ENCODE results near the gene USP24.

Gene USP24

GRCh38 chr1:55140137-55140536 is 75.0 kb downstream of the USP24 start:
- H3K9ac ChIP-seq (ENCODE audit: insufficient read length, low read depth), result no peak overlapping the region
- TF ChIP-seq YY1 (IDR thresholded peaks at IDR 0.05; ENCODE audit: insufficient read depth, insufficient read length) (no peak), ZNF274 (IDR thresholded peaks at IDR 0.05; ENCODE audit: low read depth, low read length) (no peak), SUZ12 (IDR thresholded peaks at IDR 0.05; ENCODE audit: extremely low read depth, insufficient read depth, insufficient read length) (no peak)
- DNase-seq (ENCODE audit: low read depth, low spot score), result no peak
- no peaks in the 10 kb centered on the region for H3K4me1 ChIP-seq (ENCODE audit: insufficient read depth, insufficient read length)
- peaks cover 97% of the 10 kb centered on the region for H3K36me3 ChIP-seq (ENCODE audit: insufficient read depth, insufficient read length, low read length)
- no peak overlapping the region for H3K4me3 ChIP-seq (ENCODE audit: insufficient read length, low read depth)
- no peaks in the 10 kb centered on the region; the same call in 1 of the 2 replicates for H3K9me3 ChIP-seq (ENCODE audit: insufficient read depth, low read length)
- H3K27me3 ChIP-seq (ENCODE audit: insufficient read depth, insufficient read length), result no peaks in the 10 kb centered on the region

GRCh38 chr1:55138823-55139222 is 76.3 kb downstream of the USP24 start:
- H3K9me3 ChIP-seq (ENCODE audit: insufficient read depth, low read length), result no peaks in the 10 kb centered on the region
- TF ChIP-seq SUZ12 (IDR thresholded peaks at IDR 0.05; ENCODE audit: extremely low read depth, insufficient read depth, insufficient read length), result no peak
- TF ChIP-seq ZNF274 (IDR thresholded peaks at IDR 0.05; ENCODE audit: low read depth, low read length), result no peak
- TF ChIP-seq YY1 (IDR thresholded peaks at IDR 0.05; ENCODE audit: insufficient read depth, insufficient read length), result no peak
- H3K4me3 ChIP-seq (ENCODE audit: insufficient read length, low read depth), result no peak overlapping the region
- no peaks in the 10 kb centered on the region for H3K27me3 ChIP-seq (ENCODE audit: insufficient read depth, insufficient read length)
- no peak overlapping the region for H3K9ac ChIP-seq (ENCODE audit: insufficient read length, low read depth)
- peaks cover 97% of the 10 kb centered on the region for H3K36me3 ChIP-seq (ENCODE audit: insufficient read depth, insufficient read length, low read length)
- DNase-seq (ENCODE audit: low read depth, low spot score), result no peak
- no peaks in the 10 kb centered on the region for H3K4me1 ChIP-seq (ENCODE audit: insufficient read depth, insufficient read length)

GRCh38 chr1:55134152-55134808 is 80.9 kb downstream of the USP24 start:
- peaks cover 97% of the 10 kb centered on the region for H3K36me3 ChIP-seq (ENCODE audit: insufficient read depth, insufficient read length, low read length)
- no peak for DNase-seq (ENCODE audit: low read depth, low spot score)
- TF ChIP-seq ZNF274 (IDR thresholded peaks at IDR 0.05; ENCODE audit: low read depth, low read length) (no peak), SUZ12 (IDR thresholded peaks at IDR 0.05; ENCODE audit: extremely low read depth, insufficient read depth, insufficient read length) (no peak), YY1 (IDR thresholded peaks at IDR 0.05; ENCODE audit: insufficient read depth, insufficient read length) (no peak)
- H3K9me3 ChIP-seq (ENCODE audit: insufficient read depth, low read length), result no peaks in the 10 kb centered on the region
- H3K4me1 ChIP-seq (ENCODE audit: insufficient read depth, insufficient read length), result no peaks in the 10 kb centered on the region
- no peaks in the 10 kb centered on the region for H3K27me3 ChIP-seq (ENCODE audit: insufficient read depth, insufficient read length)
- H3K9ac ChIP-seq (ENCODE audit: insufficient read length, low read depth), result no peak overlapping the region
- H3K4me3 ChIP-seq (ENCODE audit: insufficient read length, low read depth), result no peak overlapping the region

- no peaks in the 10 kb centered on the region for H3K4me1 ChIP-seq (ENCODE audit: insufficient read depth, insufficient read length)
- no peak for DNase-seq (ENCODE audit: low read depth, low spot score)
- H3K27me3 ChIP-seq (ENCODE audit: insufficient read depth, insufficient read length), result no peaks in the 10 kb centered on the region
- no peak for TF ChIP-seq YY1 (IDR thresholded peaks at IDR 0.05; ENCODE audit: insufficient read depth, insufficient read length)
- H3K9ac ChIP-seq (ENCODE audit: insufficient read length, low read depth), result no peak overlapping the region
- H3K9me3 ChIP-seq (ENCODE audit: insufficient read depth, low read length), result no peaks in the 10 kb centered on the region
- no peak overlapping the region for H3K4me3 ChIP-seq (ENCODE audit: insufficient read length, low read depth)
- peaks cover 90% of the 10 kb centered on the region for H3K36me3 ChIP-seq (ENCODE audit: insufficient read depth, insufficient read length, low read length)
Measured at GRCh38 chr1:55131801-55132200, 83.4 kb downstream of the USP24 start.

GRCh38 chr1:55131218-55131617 is 83.9 kb downstream of the USP24 start:
- DNase-seq (ENCODE audit: low read depth, low spot score), result no peak
- Histone ChIP-seq H3K4me3 (ENCODE audit: insufficient read length, low read depth) (no peak overlapping the region), H3K9ac (ENCODE audit: insufficient read length, low read depth) (no peak overlapping the region)

GRCh38 chr1:55129194-55129728 is 85.9 kb downstream of the USP24 start:
- H3K27me3 ChIP-seq (ENCODE audit: insufficient read depth, insufficient read length), result no peaks in the 10 kb centered on the region
- H3K4me3 ChIP-seq (ENCODE audit: insufficient read length, low read depth), result no peak overlapping the region
- TF ChIP-seq YY1 (IDR thresholded peaks at IDR 0.05; ENCODE audit: insufficient read depth, insufficient read length) (no peak), ZNF274 (IDR thresholded peaks at IDR 0.05; ENCODE audit: low read depth, low read length) (no peak)
- no peaks in the 10 kb centered on the region for H3K4me1 ChIP-seq (ENCODE audit: insufficient read depth, insufficient read length)
- DNase-seq (ENCODE audit: low read depth, low spot score), result no peak
- H3K36me3 ChIP-seq (ENCODE audit: insufficient read depth, insufficient read length, low read length), result peaks cover 90% of the 10 kb centered on the region
- no peaks in the 10 kb centered on the region for H3K9me3 ChIP-seq (ENCODE audit: insufficient read depth, low read length)
- H3K9ac ChIP-seq (ENCODE audit: insufficient read length, low read depth), result no peak overlapping the region

More at GRCh38 chr1:55131218-55131617, 83.9 kb downstream of the USP24 start:
- Histone ChIP-seq H3K27me3 (ENCODE audit: insufficient read depth, insufficient read length) (no peaks in the 10 kb centered on the region), H3K4me1 (ENCODE audit: insufficient read depth, insufficient read length) (no peaks in the 10 kb centered on the region), H3K36me3 (ENCODE audit: insufficient read depth, insufficient read length, low read length) (peaks cover 90% of the 10 kb centered on the region), H3K9me3 (ENCODE audit: insufficient read depth, low read length) (no peaks in the 10 kb centered on the region)
- TF ChIP-seq SUZ12 (IDR thresholded peaks at IDR 0.05; ENCODE audit: extremely low read depth, insufficient read depth, insufficient read length) (no peak), ZNF274 (IDR thresholded peaks at IDR 0.05; ENCODE audit: low read depth, low read length) (no peak), YY1 (IDR thresholded peaks at IDR 0.05; ENCODE audit: insufficient read depth, insufficient read length) (no peak)

- Histone ChIP-seq H3K27me3 (ENCODE audit: insufficient read depth, insufficient read length) (no peaks in the 10 kb centered on the region), H3K4me3 (ENCODE audit: insufficient read length, low read depth) (no peak overlapping the region), H3K9ac (ENCODE audit: insufficient read length, low read depth) (no peak overlapping the region), H3K36me3 (ENCODE audit: insufficient read depth, insufficient read length, low read length) (peaks cover 88% of the 10 kb centered on the region), H3K9me3 (ENCODE audit: insufficient read depth, low read length) (no peaks in the 10 kb centered on the region), H3K4me1 (ENCODE audit: insufficient read depth, insufficient read length) (no peaks in the 10 kb centered on the region)
- TF ChIP-seq YY1 (IDR thresholded peaks at IDR 0.05; ENCODE audit: insufficient read depth, insufficient read length), result no peak
- no peak for TF ChIP-seq ZNF274 (IDR thresholded peaks at IDR 0.05; ENCODE audit: low read depth, low read length)
- TF ChIP-seq SUZ12 (IDR thresholded peaks at IDR 0.05; ENCODE audit: extremely low read depth, insufficient read depth, insufficient read length), result no peak
- DNase-seq (ENCODE audit: low read depth, low spot score), result no peak
Measured at GRCh38 chr1:55128418-55128995, 86.7 kb downstream of the USP24 start.
